OCI-LY1 (cell line): ENCODE measurements around the gene INSR.

ENCODE experiments used
- EZH2 ChIP-seq: fragments of 200-600 bp; sonication (generic), shearing (Covaris generic); IDR thresholded peaks from 2 replicates; pipeline ENCODE4 v1.8.0; 2017; ENCODE audit warnings: borderline replicate concordance, mixed run types, mild to moderate bottlenecking, antibody characterized with exemption, low read length, moderate library complexity, mixed read lengths
- TF ChIP-seq, protein P1 (sequence below): fragments of 200-600 bp; sonication (generic), shearing (Covaris generic); IDR thresholded peaks from 2 replicates; pipeline ENCODE4 v1.5.1; 2017; ENCODE audit warnings: mild to moderate bottlenecking, antibody characterized with exemption, low read length, moderate library complexity, mixed read lengths

DNA sequence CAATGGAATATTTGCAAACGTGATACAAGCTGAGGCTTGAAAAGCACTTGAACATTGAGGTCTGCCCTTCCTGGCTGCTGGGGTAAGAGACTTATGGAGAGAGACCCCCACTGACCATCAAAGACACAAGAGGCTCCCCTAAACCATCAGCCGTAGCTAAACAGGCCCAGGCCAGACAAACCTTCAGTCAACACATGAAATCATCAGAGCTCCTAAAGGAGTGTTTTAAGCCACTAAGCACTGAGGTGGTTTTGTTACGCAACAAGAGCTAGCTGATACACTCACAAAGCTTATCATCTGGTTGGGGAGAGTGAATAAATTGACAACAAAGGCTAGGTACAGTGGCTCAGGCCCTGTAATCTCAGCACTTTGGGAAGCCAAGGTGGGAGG lies 114.3 kb downstream of the INSR start:
- TF ChIP-seq, protein P1, sequence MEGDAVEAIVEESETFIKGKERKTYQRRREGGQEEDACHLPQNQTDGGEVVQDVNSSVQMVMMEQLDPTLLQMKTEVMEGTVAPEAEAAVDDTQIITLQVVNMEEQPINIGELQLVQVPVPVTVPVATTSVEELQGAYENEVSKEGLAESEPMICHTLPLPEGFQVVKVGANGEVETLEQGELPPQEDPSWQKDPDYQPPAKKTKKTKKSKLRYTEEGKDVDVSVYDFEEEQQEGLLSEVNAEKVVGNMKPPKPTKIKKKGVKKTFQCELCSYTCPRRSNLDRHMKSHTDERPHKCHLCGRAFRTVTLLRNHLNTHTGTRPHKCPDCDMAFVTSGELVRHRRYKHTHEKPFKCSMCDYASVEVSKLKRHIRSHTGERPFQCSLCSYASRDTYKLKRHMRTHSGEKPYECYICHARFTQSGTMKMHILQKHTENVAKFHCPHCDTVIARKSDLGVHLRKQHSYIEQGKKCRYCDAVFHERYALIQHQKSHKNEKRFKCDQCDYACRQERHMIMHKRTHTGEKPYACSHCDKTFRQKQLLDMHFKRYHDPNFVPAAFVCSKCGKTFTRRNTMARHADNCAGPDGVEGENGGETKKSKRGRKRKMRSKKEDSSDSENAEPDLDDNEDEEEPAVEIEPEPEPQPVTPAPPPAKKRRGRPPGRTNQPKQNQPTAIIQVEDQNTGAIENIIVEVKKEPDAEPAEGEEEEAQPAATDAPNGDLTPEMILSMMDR: no peak
- TF ChIP-seq EZH2: no peak
